Ishikawa (cell line): ENCODE results near the gene GPR137B.

Experiments used
- CEBPB ChIP-seq: IDR thresholded peaks from 2 replicates; pipeline ENCODE4 v1.6.1; 2012
- CREB1 ChIP-seq: IDR thresholded peaks from 2 replicates; pipeline ENCODE4 v1.6.1; 2012; ENCODE audit warnings: low read depth
- EGR1 ChIP-seq: IDR thresholded peaks from 2 replicates; pipeline ENCODE4 v1.6.1; 2012
- EP300 ChIP-seq: IDR thresholded peaks from 2 replicates; pipeline ENCODE4 v1.6.1; 2012; ENCODE audit warnings: borderline replicate concordance
- FOXM1 ChIP-seq: IDR thresholded peaks from 2 replicates; pipeline ENCODE4 v1.6.1; 2012; ENCODE audit warnings: low read depth, borderline replicate concordance
- NFIC ChIP-seq: IDR thresholded peaks from 2 replicates; pipeline ENCODE4 v1.6.1; 2012
- RAD21 ChIP-seq: IDR thresholded peaks from 2 replicates; pipeline ENCODE4 v1.6.1; 2012; ENCODE audit warnings: low read depth
- REST ChIP-seq: IDR thresholded peaks from 2 replicates; pipeline ENCODE4 v1.6.1; 2012; ENCODE audit warnings: low read depth, mild to moderate bottlenecking
- TAF1 ChIP-seq: IDR thresholded peaks from 2 replicates; pipeline ENCODE4 v1.6.1; 2012; ENCODE audit warnings: low read depth, mild to moderate bottlenecking
- TCF12 ChIP-seq: IDR thresholded peaks from 2 replicates; pipeline ENCODE4 v1.6.1; 2012; ENCODE audit warnings: low read depth
- TEAD4 ChIP-seq: IDR thresholded peaks from 2 replicates; pipeline ENCODE4 v1.6.1; 2012
- USF1 ChIP-seq: IDR thresholded peaks from 2 replicates; pipeline ENCODE4 v1.6.1; 2012
- YY1 ChIP-seq: IDR thresholded peaks from 2 replicates; pipeline ENCODE4 v1.6.1; 2012; ENCODE audit warnings: low read depth
- ZBTB7A ChIP-seq: IDR thresholded peaks from 2 replicates; pipeline ENCODE4 v1.6.1; 2012; ENCODE audit warnings: low read depth
- TF ChIP-seq, protein P1 (sequence below): IDR thresholded peaks from 2 replicates; pipeline ENCODE4 v1.6.1; 2012

GPR137B gene

GRCh38 chr1:236164273-236164672 lies 21.9 kb downstream of the GPR137B start:
- no peak for TF ChIP-seq TCF12
- TF ChIP-seq YY1, result no peak
- TF ChIP-seq EP300, result no peak
- no peak for TF ChIP-seq ZBTB7A
- no peak for TF ChIP-seq USF1
- TF ChIP-seq CEBPB, result no peak
- no peak for TF ChIP-seq CREB1
- no peak for TF ChIP-seq REST
- no peak for TF ChIP-seq RAD21
- no peak for TF ChIP-seq TEAD4

DNA sequence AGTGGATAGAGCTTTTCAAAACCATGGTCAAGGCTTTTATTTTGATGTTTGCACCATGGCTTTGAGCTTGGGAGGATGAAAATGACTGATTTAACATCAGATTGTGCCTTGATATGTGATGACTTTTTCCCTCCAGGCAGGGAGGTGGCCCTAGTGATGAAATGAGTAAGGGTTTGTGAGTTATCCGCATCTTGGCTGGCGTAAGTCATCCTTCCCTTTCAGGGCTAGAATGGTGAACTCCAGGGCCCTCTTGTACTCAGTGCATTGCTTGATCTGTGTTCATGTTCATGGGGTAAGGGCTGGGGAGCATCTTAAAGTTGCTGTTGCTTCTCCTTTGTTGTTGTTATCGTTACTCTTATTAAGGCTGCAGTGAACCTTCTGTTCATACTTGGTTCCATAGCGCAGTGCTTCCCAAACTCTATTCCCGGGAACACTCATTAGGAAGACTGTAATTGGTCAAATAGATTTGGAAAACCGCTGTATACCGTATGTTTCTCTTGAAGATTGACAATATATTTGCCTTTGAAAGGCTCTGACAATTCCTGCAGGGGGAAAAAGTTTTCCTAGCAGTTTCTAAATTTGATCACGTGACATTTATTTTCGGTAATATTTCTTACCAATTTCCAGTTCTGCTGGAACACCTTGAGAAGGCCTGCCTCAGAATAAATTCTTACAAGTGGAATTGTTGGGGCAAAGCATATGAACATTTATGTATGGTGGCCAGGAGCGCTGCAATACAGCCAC lies 23.1 kb downstream of the GPR137B start:
- TF ChIP-seq TEAD4 (no peak), CEBPB (no peak), ZBTB7A (no peak), EGR1 (no peak), CREB1 (no peak), TCF12 (no peak), YY1 (no peak), RAD21 (no peak), TAF1 (no peak), EP300 (no peak), USF1 (no peak)
- TF ChIP-seq, protein P1, sequence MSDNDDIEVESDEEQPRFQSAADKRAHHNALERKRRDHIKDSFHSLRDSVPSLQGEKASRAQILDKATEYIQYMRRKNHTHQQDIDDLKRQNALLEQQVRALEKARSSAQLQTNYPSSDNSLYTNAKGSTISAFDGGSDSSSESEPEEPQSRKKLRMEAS, result no peak

DNA sequence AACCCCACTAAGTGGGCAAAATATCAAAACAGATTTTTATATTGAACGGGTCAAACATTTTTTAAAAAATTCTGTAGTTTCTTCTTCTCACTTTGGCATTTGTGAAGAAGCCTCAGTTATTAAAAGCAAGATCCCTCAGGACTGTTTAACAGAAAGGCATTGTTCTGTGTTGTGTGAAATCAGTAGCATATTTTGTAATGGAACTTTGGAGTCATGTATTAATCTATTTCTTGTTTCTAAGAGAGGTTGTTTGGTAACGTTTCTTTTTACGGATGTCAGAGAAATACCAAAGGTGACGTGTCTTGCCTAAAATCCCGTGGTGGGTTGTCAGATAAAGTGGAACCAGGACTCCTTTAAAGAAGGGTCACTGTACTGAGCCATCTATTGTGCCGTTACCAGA lies 23.7 kb downstream of the GPR137B start:
- no peak for TF ChIP-seq TAF1
- no peak for TF ChIP-seq ZBTB7A
- TF ChIP-seq YY1, result no peak
- TF ChIP-seq TEAD4, result no peak
- TF ChIP-seq, protein P1, result no peak
- no peak for TF ChIP-seq FOXM1
- TF ChIP-seq CREB1, result no peak
- no peak for TF ChIP-seq CEBPB
- no peak for TF ChIP-seq RAD21
- TF ChIP-seq EGR1, result no peak
- no peak for TF ChIP-seq NFIC
- TF ChIP-seq REST, result no peak
- no peak for TF ChIP-seq USF1
- no peak for TF ChIP-seq EP300
- TF ChIP-seq TCF12, result no peak

- no peak for TF ChIP-seq EGR1
- no peak for TF ChIP-seq ZBTB7A
These were observed 24.8 kb downstream of the GPR137B start for GRCh38 chr1:236167154-236167553.

DNA sequence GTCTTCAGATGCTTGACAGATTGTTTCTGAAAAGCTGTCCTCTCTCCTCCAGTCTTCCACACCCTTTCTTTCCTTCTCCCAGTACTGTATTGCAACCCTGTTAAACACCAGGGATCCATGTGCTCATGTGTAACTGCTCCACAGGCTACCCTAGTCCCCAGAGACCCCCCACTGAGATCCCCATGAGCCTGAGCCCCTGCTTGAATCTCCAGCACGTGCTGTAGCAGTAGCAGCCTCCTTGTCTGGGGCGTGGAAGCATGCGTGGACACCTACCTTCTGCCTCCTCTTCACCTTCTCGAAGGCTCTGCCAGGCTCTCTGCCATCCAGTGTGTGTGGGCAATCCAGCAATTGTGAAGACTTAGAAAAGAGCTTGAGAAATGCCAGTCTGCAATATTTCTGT lies 25.2 kb downstream of the GPR137B start:
- TF ChIP-seq TCF12 (no peak), YY1 (no peak), ZBTB7A (no peak), RAD21 (no peak), FOXM1 (no peak), TEAD4 (no peak), REST (no peak), NFIC (no peak), TAF1 (no peak), EP300 (no peak), EGR1 (no peak), CEBPB (no peak), USF1 (no peak), CREB1 (no peak)
- TF ChIP-seq, protein P1, result no peak
